PC-3 (cell line): Measurements from ENCODE around the gene EMID1.

Experiments
- EZH2 ChIP-seq: fragments of 300-600 bp; sonication (generic); IDR thresholded peaks from one replicate; pipeline ENCODE4 v1.6.1; 2017; ENCODE audit warnings: antibody characterized with exemption, mild to moderate bottlenecking, low read length; ENCODE audit not compliant: unreplicated experiment
- TF ChIP-seq, protein P1 (sequence below): fragments of 300-600 bp; sonication (generic); conservative IDR thresholded peaks from 2 replicates; pipeline ENCODE4 v1.5.1; 2017; ENCODE audit warnings: antibody characterized with exemption, low read depth, mild to moderate bottlenecking, low read length

DNA sequence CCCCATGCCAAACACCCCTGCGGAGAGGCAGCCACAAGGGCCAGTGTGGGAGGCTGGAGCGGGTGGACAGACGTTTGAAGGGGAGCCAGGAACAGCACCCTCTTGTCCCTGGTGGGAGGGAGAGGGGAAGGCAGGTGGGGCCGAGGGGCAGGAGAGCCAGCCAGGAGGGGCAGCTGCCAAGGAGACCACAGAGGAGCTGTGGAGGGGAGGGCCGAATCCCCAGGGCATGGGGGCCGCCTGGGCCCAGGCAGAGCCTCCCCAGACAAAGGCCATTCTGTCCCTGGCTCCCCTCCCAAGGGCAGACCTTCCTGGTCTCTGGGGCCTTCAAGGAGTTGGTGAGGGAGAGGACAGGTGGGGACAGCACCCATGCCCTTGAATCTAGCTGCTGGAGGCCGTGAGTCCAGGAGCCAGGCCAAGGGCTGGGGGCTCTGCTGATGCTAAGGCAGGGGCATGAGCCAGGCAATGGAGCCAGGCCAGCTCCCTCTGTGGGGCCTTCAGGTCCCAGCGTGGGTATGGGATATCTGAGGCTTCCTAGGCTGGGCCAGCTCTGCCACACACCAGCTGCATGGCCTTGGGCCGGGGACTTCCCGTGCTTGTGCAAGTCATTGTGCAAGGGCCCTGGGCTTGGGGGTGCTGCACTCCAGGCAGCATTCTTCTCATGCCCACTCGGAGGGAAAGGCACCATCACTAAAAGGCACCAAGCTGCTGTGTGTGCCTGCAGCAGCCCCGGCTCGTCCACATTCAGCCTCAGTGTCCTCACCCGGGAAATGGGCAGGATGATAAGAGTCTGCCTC is 11.4 kb downstream of the EMID1 start:
- TF ChIP-seq, protein P1, sequence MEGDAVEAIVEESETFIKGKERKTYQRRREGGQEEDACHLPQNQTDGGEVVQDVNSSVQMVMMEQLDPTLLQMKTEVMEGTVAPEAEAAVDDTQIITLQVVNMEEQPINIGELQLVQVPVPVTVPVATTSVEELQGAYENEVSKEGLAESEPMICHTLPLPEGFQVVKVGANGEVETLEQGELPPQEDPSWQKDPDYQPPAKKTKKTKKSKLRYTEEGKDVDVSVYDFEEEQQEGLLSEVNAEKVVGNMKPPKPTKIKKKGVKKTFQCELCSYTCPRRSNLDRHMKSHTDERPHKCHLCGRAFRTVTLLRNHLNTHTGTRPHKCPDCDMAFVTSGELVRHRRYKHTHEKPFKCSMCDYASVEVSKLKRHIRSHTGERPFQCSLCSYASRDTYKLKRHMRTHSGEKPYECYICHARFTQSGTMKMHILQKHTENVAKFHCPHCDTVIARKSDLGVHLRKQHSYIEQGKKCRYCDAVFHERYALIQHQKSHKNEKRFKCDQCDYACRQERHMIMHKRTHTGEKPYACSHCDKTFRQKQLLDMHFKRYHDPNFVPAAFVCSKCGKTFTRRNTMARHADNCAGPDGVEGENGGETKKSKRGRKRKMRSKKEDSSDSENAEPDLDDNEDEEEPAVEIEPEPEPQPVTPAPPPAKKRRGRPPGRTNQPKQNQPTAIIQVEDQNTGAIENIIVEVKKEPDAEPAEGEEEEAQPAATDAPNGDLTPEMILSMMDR = no peak
- TF ChIP-seq EZH2 = no peak
